CD4-positive, alpha-beta T cell treated with Interleukin-17A for 4 hours (primary cell): ENCODE results near the gene ACKR2.
A peak's percentile ranks its signal among the peaks of the same experiment; 100 is the strongest.
"Not testable (repeated sequence)": the region's sequence is repeated elsewhere in the genome, so short reads cannot be mapped to it uniquely, and the experiment has no call there.

Source experiments
- DNase-seq: peaks from one replicate; pipeline ENCODE4 v3.0.0-alpha.2; 2020; ENCODE audit warnings: mixed read lengths

ACKR2 gene

DNA sequence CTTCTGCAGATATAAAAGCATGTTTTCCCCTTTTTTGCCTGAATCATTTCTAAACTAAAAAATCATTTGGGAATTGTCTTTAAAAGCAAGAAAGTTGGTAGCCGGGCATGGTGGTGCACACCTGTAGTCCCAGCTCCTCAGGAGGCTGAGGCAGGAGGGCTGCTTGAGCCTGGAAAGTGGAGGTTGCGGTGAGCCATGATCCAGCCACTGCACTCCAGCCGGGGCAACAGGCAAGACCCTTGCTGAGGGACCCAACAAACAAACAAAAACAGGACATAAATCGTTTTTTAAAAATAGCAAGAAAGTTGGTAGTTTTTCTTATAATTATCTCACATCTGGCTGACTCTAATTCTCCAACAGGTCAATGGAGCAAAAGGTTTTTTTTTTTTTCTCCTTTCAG lies 7.5 kb upstream of the ACKR2 start:
- DNase-seq, result no peak

DNA sequence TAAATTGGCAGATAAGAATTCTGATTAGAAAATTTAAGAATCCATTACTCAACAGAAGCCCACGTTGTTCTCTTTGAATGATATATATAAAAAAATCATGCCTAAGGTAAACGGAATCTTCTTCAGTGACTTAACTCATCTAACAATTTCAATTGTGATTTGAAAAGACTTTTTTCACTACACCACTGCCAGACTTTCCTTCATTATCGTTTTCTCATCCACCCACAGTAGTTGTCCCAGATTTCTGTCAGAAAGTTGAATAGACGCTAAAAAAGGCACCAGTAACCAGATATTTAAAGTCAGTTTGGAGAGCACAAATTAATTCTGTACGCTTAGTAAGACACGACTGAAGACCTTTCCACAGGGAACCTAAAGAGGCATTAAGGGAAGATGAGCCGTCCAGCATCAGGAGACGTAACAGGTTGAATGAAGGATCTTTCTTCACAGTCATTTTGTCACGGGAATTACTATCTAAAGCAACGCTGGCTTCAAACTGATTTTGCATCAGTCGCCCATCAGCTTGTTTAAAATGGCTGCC lies 6.3 kb upstream of the ACKR2 start:
- DNase-seq, result no peak

DNA sequence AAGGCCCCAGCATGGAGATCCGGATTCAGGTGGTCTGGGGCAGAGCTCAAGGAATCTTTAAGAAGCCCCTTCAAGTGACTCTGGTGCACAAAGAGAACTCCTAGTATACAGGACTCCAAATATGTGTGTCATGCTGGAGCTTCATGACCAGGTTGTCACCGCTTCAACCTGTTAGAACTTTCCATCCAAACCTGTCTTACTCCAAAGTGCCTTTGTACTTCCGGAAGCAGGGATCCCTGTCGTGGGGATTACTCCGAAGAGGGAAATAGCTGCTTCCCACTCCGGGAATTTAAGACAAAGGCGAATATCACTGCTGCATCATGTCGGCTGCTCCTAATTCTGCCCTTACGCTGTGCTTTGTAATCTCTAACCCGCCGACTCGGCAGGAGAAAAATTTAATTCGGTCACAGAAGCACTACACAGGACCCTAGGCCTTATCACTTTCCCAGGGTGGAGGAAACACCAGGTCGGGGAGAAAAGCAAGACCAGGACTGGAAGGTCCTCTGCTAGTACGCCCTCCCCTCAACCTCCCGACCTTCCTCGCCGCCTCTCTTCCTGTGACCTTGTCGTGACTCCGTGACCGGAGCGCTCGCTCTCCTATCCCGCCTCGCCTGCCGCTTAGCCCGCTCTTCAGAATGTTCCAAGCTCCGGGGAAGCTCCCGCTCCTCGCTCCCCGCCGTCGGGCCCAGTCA lies 5.7 kb upstream of the ACKR2 start:
- DNase-seq, result peak; percentile 45

DNA sequence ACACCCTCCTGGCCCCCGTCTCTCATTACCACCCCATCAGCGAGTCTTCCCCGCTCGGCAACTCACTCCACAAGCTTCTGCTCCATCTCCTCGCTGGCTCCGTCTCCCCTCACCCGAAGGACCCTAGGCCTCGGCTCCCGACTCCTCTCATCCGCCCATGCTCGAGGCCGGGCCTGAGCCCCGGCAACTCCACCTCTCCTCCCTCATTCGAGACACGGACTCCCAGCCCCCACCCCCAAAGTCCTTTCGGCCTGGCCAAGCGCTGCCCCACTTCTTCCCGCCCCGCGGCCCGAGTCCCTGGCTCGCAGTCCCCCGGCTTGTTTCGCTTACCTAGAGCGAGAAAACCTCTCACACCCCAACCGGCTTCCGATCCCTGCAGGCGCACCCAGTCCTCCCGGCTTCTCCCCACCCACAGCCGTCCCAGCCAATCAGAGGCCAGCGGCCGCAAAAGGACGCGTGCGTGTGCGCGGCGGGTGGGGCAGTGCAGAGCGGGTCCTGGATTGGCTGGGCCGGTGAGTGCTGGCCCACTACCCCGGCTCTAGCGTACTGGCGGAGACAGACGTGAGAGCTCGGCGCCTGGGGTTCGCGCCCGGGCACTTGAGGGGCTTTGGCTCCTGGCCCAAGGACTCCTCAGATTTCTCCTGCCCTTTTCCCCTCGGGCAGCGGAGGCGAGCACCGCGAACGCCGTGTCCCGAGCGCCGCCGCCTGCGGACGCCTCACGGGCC lies 5.0 kb upstream of the ACKR2 start, which contains the start of gene HIGD1A:
TSS of gene HIGD1A (minus strand) at position 385 of the 725 bp plus-strand sequence. CDS start 10,237 bp downstream, outside the sequence.
- peak; percentile 94 for DNase-seq

DNA sequence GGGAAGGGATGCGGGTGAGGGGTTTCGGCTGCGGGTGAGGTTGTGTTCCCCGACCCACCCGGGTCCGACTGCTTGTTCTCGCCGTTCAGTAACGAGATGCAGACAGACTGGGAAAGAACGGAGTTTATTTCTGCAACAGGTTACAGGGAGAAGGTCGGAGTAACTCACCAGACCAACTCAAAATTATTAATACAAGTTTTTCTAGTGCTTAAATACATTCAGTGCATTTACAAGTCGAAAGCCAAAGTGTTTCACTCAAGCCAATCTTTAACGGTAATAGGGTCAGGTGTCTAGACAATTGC lies 4.5 kb upstream of the ACKR2 start:
- DNase-seq, result no peak

DNA sequence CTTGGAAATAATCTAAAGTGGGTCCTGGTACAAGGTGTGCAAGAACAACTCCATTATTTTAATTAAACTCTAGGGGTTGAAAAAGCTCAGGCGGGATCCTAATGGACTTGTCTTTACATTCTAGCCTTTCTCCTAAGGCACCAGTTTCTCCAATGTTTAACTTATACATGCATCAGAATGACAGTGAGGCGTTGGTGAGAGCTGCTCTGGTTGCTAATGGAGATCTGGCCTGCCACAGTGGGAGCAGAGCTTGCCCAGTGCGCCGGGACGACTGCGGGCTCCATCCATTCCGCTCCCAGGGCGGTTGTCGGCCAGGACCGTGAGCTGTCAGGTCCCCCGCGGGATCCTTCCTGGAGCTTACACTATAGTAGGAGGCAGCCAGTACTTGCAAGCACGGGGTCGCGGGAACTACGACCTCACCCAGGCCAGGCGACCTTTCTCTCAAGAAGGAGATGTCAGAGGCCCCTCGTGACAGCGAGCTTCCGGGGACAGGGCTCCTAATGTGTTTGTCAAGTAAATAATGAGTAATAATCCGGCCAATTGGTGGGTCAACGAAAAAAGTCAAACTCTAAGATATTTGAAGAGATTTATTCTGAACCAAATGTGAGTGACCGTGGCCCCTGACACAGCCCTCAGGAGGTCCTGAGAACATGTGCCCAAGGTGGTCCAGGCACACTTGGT lies 4.0 kb upstream of the ACKR2 start:
- no peak for DNase-seq

DNA sequence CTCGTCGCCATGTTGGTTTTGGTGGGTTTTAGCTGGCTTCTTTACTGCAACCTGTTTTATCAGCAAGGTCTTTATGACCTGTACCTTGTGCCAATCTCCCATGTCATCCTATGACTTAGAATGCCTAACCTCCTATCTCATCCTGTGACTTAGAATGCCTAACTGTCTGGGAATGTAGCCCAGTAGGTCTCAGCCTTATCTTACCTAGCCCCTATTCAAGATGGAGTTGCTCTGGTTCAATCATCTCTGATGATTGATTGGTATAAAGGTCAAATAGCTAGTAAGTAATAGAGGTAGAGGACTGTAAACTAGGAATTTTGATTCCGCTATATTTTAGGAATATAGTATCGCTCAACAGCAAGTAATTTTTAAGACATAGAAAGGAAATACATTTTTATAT lies 1.3 kb upstream of the ACKR2 start:
- DNase-seq, result no peak

DNA sequence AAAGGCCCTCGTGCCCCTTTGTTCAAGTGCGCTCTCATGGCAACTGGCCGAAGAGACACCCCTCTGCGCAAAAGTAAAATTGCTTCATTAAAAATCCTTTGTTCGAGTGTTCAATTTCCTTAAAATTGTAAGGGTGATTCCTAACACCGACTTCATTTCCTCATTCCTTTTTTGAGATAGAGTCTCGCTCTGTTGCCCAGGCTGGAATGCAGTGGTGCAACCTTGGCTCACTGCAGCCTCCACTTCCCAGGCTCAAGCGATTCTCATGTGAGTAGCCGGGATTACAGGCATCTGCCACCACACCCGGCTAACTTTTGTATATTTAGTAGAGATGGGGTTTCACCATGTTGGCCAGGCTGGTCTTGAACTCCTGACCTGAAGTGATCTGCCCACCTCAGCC lies 1.5 kb downstream of the ACKR2 start:
- DNase-seq, result not testable (repeated sequence)

DNA sequence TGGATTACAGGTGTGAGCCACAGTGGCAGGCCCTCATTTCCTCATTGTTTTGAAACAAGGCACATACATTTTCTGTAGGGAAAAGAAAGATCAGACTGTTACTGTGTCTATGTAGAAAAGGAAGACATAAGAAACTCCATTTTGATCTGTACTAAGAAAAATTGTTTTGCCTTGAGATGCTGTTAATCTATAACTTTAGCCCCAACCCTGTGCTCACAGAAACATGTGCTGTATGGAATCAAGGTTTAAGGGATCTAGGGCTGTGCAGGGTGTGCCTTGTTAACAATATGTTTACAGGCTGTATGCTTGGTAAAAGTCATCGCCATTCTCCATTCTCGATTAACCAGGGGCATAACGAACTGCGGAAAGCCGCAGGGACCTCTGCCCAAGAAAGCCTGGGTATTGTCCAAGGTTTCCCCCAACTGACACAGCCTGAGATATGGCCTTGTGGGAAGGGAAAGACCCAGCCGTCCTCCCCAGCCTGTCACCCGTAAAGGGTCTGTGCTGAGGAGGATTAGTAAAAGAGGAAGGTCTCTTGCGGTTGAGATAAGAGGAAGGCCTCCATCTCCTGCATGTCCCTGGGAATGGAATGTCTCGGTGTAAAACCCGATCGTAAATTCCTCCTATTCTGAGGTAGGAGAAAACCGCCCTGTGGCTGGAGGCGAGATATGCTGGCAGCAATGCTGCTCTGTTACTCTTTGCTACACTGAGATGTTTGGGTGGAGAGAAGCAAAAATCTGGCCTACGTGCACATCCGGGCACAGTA lies 2.1 kb downstream of the ACKR2 start:
- not testable (repeated sequence) for DNase-seq

DNA sequence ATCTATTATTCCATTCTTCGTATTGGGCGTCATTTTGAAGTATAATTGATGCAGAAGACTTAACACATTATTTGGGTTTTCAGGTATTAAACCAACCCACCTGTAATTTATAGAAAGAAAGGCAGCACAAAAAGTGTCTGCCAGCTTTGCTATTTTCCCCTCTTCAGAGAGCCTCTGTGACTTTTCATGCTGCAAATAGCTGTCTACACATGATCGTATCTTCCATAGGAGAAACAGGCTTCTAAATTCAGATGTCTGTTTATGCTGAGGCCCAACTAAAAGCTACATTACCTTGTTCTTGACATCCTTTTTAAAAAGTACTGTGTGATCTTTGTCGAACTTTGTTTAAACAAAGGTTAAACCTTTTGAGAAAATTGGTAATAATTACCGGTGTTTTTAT lies 5.0 kb downstream of the ACKR2 start:
- no peak for DNase-seq

DNA sequence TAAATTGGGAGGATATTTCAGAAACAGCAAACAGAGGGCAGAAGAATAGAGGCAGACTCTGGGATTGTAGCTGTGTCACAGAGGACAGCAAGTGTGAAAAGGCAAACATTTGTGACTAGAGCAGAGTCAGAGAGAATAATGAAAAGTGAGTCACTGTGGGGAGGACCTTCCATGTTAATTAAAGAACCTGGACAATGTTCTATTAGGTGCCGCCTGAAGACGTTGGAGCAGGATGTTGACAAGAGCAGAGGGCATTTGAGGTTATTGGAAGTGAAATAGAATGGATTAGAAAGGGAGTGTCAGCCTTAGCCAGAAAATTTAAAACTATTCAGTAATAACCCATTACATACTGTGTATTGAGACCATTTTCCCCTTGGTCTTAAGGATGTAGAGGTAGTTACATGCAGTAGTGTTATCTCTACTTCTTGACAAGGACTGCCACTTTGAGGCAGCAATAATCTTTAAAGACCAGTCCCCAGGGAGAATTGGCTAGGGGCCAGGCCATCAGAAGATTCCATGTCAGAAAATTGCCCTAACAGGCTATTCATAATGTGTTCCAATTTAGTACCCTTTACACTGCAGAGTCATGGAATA lies 5.8 kb downstream of the ACKR2 start:
- no peak for DNase-seq

DNA sequence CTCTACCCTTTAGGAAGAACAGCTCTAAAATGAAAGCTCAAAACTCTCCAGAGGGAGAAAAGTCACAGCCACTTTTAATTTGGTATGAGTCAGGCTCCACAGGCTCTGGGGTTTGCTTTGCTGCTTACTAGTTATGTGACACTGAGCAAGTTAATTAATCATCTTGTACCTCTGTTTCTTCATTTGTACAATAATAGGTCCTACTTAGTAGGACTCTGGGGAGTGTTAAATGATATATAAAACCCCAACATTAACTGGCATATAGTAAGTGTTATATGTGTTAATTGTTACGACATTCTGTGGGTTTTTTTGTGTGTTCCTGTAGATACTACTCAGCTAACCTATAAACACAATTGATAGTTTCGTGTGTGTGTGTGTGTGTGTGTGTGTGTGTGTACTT lies 6.6 kb downstream of the ACKR2 start:
- no peak for DNase-seq

DNA sequence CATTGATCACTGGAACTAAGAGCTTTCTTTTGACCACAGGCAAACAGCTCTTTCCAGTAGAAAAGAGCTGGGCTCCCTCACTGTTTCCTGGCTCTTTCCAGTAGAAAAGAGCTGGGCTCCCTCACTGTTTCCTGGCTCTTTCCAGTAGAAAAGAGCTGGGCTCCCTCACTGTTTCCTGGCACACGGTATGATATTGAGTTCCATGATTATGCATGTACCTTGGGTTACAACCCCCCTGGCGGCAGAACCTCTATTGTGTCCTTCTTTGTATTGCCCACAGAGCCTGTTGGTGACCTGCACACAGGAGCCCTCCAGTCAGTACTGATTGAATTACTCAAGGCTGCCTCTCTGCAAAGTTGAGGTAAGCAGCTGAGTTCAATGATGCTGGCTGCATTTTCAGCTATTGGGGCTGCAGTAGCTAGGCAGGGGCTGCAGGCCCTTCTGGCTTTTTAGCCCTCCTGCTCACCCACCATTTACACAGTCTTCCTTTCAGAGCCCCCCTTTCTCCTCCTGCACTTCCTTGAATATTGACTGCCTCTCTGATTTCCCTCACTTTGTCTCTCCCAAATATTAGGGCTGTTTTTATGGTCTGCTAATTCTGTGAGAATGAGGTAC lies 10.2 kb downstream of the ACKR2 start:
- no peak for DNase-seq

DNA sequence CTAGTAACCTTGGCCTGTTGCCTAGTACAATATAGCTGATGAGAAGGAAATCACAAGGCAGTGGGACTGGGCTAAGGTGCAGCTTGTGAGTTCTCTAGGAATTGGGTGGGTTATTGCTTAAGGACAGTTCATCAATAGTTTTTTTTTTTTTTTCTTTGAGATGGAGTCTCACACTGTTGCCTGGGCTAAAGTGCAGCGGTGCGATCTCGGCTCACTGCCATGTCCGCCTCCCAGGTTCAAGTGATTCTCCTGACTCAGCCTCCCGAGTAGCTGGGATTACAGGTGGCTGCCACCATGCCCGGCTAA lies 11.5 kb downstream of the ACKR2 start:
- no peak for DNase-seq

DNA sequence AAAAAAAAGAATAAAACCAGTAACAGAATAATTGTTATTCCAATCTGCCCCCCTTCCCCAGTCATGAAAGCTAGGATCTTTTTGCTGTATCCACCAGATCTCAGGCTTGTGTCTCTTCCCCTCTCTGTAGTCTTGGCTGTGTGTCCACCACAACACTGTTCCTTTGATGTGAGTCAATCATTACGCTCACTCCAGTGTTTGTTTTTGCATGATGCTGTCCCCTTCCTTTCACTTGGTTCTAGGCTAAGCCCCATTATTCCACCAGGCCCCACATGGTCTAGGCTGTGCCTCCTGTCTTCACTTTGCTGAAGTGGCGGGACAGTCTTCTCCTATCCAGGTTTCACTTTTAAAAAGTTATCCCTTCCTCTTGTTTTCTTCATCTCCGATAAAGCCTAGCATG lies 13.6 kb downstream of the ACKR2 start:
- DNase-seq, result no peak

DNA sequence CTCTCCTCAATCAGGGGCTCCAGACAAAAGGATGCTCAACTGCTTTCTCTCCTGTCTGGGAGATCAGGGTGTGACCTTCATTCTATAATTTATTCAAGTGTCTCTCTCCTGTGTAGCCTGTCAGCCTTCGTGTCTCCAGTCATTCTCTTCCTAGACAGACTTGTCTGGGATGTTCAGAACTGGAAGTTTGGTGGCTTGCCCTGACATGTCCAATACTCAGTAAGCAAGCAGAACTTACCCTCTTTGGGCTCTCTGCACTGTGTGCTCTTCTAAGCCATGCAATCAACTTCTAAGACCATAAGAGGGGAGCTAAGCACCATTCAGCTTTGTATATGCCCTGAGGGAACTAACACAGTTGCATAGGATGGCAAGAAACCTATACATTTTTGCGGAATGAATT lies 14.1 kb downstream of the ACKR2 start:
- DNase-seq, result no peak

DNA sequence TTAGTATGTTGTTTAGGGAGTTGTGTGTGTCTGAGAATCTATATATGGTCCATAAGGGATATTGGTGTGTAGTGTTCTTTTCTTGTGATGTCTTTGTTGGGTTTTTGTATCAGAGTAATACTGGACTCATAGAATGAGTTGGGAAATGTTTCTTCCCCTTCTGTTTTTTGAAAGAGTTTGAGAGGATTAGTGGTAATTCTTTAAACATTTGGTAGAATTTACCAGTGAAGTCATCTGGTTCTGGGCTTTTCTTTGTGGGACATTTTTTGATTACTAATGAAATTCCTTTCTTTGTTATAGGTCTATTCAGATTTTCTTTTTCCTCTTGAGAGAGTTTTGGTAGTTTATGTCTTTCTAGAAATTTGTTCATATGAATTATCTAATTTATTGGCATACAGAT lies 16.9 kb downstream of the ACKR2 start:
- DNase-seq, result no peak

DNA sequence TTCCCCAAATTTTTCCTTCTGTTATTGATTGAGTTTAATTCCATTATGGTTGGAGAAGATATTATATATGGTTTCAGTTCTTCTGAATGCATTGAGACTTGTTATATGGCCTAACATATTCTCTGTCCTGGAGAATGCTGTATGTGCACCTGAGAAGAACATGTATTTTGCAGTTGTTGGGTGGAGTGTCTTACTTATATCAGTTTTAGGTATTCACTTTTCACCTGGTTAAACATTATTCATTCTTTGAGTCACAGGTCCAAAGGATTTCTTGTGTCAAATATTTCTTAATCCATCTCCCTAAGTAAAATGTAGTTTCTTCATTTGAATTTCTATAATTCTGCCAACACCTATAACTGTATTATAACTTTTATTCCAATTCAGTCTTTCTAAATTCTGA lies 17.8 kb downstream of the ACKR2 start:
- DNase-seq, result no peak

DNA sequence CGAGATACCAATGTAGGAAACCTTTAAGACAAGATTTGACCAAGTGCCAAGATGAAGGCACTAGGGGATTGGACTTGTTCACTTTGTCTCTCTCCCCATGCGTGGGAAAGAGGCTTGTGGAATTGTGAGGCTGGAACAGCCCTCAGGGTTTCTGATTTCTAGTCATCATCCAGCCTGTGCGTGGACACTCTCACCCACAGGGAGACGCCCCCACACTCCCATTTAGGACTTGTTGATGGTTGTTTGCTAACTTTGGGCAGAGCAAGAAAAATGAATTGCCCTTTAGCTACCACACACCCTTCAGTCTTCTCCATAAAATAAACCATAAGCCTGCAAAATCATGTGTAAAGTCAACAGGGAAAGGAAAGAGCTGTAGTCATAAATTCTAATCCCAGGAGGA lies 18.4 kb downstream of the ACKR2 start:
- no peak for DNase-seq

DNA sequence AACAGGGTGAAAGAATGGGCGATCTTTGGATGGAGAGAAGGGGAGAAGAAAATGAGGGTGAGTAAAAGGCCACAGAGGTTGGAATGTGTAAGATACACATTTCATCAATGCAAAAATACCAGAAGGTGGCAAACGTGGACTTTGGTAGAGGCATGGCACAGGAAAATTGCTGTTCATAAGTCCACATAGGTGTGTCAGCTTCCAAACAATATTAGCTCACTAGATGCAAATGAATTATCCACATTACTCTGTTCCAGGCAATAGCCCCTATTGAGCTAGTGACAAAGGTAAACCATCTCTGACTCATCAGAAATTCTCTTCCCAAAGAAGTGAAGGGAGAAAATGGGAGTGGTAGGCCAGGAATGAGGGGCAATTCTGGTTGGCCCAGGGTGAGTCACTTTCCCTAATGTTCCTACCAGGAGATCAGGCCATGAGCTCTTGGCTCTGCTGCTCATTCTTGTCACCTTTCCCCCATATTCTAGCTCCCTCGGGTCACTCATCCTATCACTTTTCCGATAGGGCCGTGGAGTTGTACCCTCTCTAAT lies 19.9 kb downstream of the ACKR2 start:
- DNase-seq, result no peak

DNA sequence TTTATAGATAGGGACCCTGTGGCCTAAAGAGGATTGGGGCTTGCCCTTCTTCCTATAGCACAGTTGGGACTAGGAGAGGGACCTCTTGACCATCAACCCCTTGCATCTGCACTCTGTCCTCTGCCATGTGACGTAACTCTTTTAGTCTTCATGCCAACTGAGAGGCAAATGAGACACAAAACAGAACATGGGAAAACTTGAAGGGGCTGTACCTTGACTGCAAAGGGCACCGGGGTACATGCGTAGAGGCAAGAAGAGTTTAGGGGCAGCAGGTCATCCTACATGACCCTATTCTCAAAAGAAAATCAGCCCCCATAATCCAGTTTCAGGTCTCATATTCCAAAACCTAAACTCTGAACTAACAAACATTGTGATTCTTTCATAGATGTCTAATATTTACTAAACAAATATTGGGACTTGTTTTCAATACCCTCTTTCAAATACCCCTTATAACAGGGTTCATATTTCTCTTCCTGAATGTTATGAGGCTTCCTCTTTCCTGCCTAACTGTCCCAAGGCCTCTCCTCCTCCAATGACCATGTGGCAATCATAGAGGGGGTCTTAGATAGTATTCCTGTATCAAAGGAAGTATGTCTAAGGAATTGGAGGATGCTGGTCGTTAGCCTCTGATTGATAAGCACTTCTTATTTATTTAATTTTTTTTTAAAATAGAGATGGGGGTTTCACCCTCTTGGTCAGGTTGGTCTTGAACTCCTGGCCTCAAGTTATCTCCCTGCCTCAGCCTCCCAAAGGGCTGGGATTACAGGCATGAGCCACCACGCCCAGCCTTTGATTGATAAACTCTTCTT lies 20.6 kb downstream of the ACKR2 start:
- no peak for DNase-seq
